ENCODE data around the gene ERC1. TPM values are rescaled to one million over a fixed set of nuclear protein-coding genes. Genes with fewer than 3 reads are reported as not detected.

The ERC1 gene
- total RNA-seq, 6 experiments from 2014 or later, result 44.1 to 48.9 (median 47.9) TPM

GRCh38 chr12:1509413-1510052, 518.5 kb downstream of the ERC1 start:
- Mint-ChIP-seq H3K36me3 (ENCODE audit: low read depth) (peaks cover 4% of the 10 kb centered on the region; the same call in 1 of the 2 replicates), H3K4me3 (no peak overlapping the region), H3K4me1 (ENCODE audit: low read depth) (peaks cover 6% of the 10 kb centered on the region), H3K27ac (no peak overlapping the region), H3K9me3 (no peaks in the 10 kb centered on the region), H3K27me3 (ENCODE audit: insufficient read depth) (no peaks in the 10 kb centered on the region; the same call in 1 of the 2 replicates)
- DNase-seq, result no peak
- TF ChIP-seq, protein P1, sequence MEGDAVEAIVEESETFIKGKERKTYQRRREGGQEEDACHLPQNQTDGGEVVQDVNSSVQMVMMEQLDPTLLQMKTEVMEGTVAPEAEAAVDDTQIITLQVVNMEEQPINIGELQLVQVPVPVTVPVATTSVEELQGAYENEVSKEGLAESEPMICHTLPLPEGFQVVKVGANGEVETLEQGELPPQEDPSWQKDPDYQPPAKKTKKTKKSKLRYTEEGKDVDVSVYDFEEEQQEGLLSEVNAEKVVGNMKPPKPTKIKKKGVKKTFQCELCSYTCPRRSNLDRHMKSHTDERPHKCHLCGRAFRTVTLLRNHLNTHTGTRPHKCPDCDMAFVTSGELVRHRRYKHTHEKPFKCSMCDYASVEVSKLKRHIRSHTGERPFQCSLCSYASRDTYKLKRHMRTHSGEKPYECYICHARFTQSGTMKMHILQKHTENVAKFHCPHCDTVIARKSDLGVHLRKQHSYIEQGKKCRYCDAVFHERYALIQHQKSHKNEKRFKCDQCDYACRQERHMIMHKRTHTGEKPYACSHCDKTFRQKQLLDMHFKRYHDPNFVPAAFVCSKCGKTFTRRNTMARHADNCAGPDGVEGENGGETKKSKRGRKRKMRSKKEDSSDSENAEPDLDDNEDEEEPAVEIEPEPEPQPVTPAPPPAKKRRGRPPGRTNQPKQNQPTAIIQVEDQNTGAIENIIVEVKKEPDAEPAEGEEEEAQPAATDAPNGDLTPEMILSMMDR (IDR thresholded peaks at IDR 0.05), result no peak

GRCh38 chr12:1510056-1510812, 519.2 kb downstream of the ERC1 start:
- Mint-ChIP-seq H3K27ac (no peak overlapping the region), H3K36me3 (ENCODE audit: low read depth) (peaks cover 7% of the 10 kb centered on the region), H3K9me3 (peaks cover 3% of the 10 kb centered on the region), H3K27me3 (ENCODE audit: insufficient read depth) (no peaks in the 10 kb centered on the region; the same call in 1 of the 2 replicates), H3K4me1 (ENCODE audit: low read depth) (peaks cover 6% of the 10 kb centered on the region), H3K4me3 (no peak overlapping the region)
- TF ChIP-seq, protein P1 (IDR thresholded peaks at IDR 0.05), result no peak
- DNase-seq, result no peak

GRCh38 chr12:1515010-1515409, 524.0 kb downstream of the ERC1 start:
- Mint-ChIP-seq H3K9me3 (peaks cover 10% of the 10 kb centered on the region), H3K27me3 (ENCODE audit: insufficient read depth) (no peaks in the 10 kb centered on the region; the same call in 1 of the 2 replicates), H3K36me3 (ENCODE audit: low read depth) (peaks cover 15% of the 10 kb centered on the region), H3K4me3 (no peak overlapping the region), H3K27ac (no peak overlapping the region), H3K4me1 (ENCODE audit: low read depth) (peaks cover 38% of the 10 kb centered on the region)
- TF ChIP-seq, protein P1 (IDR thresholded peaks at IDR 0.05), result no peak
- no peak for DNase-seq

DNA sequence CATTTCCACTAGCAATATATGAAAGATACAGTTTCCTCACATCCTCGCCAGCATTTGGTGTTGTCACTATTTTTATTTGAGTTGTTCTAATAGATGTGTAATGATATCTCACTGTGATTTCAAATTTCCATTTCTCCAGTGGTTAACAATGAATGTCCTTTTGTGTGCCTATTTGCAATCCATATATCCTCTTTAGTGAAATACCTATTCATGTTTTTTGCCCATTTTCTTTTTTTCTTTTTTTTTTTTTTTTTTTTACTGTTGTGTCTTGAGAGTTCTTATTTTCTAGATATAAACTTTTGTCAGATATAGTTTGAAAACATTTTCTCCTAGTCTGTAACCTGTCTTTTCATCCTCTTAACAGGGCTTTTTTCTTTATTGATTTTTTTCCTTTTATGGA, 524.4 kb downstream of the ERC1 start:
- H3K4me1 Mint-ChIP-seq (ENCODE audit: low read depth), result peaks cover 40% of the 10 kb centered on the region
- TF ChIP-seq, protein P1 (IDR thresholded peaks at IDR 0.05), result no peak
- no peaks in the 10 kb centered on the region; the same call in 1 of the 2 replicates for H3K27me3 Mint-ChIP-seq (ENCODE audit: insufficient read depth)
- H3K36me3 Mint-ChIP-seq (ENCODE audit: low read depth), result peaks cover 15% of the 10 kb centered on the region
- peaks cover 10% of the 10 kb centered on the region for H3K9me3 Mint-ChIP-seq
- no peak overlapping the region for H3K4me3 Mint-ChIP-seq
- DNase-seq, result no peak
- no peak overlapping the region for H3K27ac Mint-ChIP-seq

GRCh38 chr12:1517007-1517406, 526.0 kb downstream of the ERC1 start:
- Mint-ChIP-seq H3K4me3 (peak overlapping the region; percentile 46; the same call in 1 of the 2 replicates), H3K9me3 (peaks cover 10% of the 10 kb centered on the region), H3K27me3 (ENCODE audit: insufficient read depth) (no peaks in the 10 kb centered on the region; the same call in 1 of the 2 replicates), H3K4me1 (ENCODE audit: low read depth) (peaks cover 39% of the 10 kb centered on the region), H3K27ac (peak overlapping the region; percentile 61), H3K36me3 (ENCODE audit: low read depth) (peaks cover 12% of the 10 kb centered on the region)
- TF ChIP-seq, protein P1 (IDR thresholded peaks at IDR 0.05), result peak; percentile 76
- peak; percentile 95 for DNase-seq

All from HFFc6 (cell line).